ENCODE data around the gene KLRC3. TPM values are rescaled to one million over a fixed set of nuclear protein-coding genes. Genes with fewer than 3 reads are reported as not detected.

The KLRC3 gene
- total RNA-seq, 6 donors from 2014 or later = 1.1 TPM; not detected in 5

DNA sequence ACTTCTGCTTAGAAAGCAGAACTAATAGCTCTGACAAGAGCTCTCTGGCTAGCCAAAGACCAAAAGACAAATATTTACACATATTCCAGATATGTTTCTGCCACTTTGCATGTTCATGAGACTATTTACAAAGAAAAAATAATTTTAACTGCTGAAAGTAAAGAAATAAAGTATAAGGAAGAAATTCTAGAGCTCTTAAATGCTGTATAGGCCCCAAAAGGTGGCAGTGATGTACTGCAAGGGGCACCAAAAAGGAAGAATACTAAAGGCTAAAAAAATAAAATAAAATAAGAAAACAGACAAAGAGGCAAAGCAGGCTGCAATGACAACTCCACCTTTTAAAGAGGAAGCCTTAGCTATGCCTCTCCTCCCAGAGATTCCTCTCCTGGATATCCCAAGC, 53.5 kb downstream of the KLRC3 start:
- no peak for DNase-seq
- H3K4me3 ChIP-seq = no peak overlapping the region
- ATAC-seq (ENCODE audit: low FRiP score in 2 of 2) = no peak
- no peaks in the 10 kb centered on the region for H3K36me3 ChIP-seq
- no peak for TF ChIP-seq POLR2A (IDR thresholded peaks at IDR 0.05)
- no peak for TF ChIP-seq POLR2AphosphoS5 (IDR thresholded peaks at IDR 0.05)
- TF ChIP-seq EP300 (IDR thresholded peaks at IDR 0.05) = no peak
- TF ChIP-seq, protein P1, sequence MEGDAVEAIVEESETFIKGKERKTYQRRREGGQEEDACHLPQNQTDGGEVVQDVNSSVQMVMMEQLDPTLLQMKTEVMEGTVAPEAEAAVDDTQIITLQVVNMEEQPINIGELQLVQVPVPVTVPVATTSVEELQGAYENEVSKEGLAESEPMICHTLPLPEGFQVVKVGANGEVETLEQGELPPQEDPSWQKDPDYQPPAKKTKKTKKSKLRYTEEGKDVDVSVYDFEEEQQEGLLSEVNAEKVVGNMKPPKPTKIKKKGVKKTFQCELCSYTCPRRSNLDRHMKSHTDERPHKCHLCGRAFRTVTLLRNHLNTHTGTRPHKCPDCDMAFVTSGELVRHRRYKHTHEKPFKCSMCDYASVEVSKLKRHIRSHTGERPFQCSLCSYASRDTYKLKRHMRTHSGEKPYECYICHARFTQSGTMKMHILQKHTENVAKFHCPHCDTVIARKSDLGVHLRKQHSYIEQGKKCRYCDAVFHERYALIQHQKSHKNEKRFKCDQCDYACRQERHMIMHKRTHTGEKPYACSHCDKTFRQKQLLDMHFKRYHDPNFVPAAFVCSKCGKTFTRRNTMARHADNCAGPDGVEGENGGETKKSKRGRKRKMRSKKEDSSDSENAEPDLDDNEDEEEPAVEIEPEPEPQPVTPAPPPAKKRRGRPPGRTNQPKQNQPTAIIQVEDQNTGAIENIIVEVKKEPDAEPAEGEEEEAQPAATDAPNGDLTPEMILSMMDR (IDR thresholded peaks at IDR 0.05) = peak in 3 of 6 experiments; percentile 7 to 27 (median 18)
- H3K4me1 ChIP-seq = peaks cover 14 to 38% (median 23%) of the 10 kb centered on the region in 4 donors
- no peaks in the 10 kb centered on the region for H3K9me3 ChIP-seq
- H3K27me3 ChIP-seq = no peaks in the 10 kb centered on the region
- H3K27ac ChIP-seq = peak overlapping the region; percentile 5 to 95 (median 88)

DNA sequence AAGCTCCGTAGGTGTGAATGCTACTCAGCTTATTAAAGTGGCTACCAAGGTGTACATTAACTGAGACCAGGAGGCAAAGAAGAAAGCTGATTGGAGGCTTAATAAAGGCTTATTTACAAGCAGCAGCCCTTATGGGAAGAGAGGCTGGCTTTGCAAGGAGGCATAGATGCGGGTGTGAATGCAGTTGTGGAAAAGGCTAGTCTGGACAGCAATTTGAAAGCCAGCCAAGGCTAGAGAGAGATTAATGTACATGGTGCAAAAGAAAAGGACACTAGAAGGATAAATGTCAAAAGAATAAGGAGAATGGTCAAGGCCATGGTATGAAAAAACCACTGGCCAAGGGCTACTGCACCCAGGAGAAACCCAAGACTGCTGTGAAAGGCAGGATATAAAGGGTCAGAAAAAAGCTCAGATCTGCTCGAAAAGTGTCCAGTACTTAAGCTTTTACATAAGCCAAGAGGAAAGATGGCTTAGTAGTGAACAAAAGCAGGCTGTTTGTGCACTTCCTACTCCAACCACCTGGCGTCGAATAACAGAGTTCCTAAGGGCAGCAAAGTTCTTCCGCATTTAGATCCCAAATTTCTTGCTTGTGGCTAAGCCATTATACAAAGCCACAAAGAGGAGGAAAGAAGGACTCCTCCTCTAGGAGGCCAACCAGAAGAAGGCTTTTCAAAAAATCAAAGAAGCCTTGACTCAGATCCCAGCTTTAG, 54.5 kb downstream of the KLRC3 start:
- Histone ChIP-seq H3K27me3 (no peaks in the 10 kb centered on the region), H3K36me3 (no peaks in the 10 kb centered on the region), H3K4me3 (peak overlapping the region in 3 of 4 donors; percentile 56 to 59 (median 57)), H3K27ac (peak overlapping the region; percentile 83 to 95 (median 88)), H3K9me3 (no peaks in the 10 kb centered on the region), H3K4me1 (peaks cover 14 to 42% (median 27%) of the 10 kb centered on the region in 4 donors)
- ATAC-seq (ENCODE audit: low FRiP score in 2 of 2) = peak in 1 of 2 donors; percentile 7
- 39 to 53% methylated on average over 6 of the region's 6 CpGs for WGBS, 2 donors
- DNase-seq = no peak
- no peak for TF ChIP-seq POLR2AphosphoS5 (IDR thresholded peaks at IDR 0.05)
- TF ChIP-seq, protein P1 (IDR thresholded peaks at IDR 0.05) = peak in 1 of 6 experiments; percentile 6

DNA sequence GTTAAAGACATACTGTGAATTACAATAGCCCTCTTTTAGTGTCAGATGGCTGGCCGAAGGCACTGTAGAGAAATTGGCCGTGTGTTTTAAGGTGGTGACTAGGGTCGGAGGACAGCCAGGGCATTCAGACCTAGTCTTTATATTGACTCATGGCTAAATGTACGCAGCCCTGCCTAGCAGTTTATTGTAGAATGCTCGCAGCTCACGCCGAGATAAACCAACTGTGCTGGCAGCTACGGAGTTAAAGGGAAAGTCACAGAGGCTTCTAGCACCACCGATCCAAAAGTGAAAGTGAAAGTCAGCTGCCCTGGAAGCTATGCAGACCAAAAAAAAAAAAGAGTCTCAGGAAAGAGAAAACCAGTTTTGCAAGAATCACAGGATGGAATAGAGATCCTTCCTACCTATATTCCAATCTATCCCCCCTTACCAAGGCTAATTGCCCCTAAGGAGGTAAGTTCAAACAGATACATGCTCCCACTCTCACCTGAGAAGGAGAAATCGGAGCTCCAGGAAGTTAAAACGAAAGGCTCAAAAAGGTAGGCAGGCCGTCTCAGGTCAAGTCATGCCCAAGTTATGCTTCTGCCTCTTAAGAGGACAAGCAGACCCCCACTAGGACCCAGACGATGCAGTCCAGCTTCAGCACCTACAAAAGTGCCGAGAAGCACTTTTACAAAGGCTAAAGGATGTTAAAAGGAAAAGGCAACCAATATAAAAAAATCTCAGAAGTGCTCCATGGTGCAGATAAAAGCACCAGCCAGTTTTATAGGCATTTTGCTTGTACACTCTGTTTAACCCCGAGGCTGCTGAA, 55.4 kb downstream of the KLRC3 start:
- H3K27ac ChIP-seq = peak overlapping the region; percentile 83 to 95 (median 88)
- TF ChIP-seq, protein P1 (IDR thresholded peaks at IDR 0.05) = no peak
- TF ChIP-seq POLR2A (IDR thresholded peaks at IDR 0.05) = no peak
- 1% methylated on average over 15 of the region's 15 CpGs for WGBS, 2 donors
- no peaks in the 10 kb centered on the region for H3K9me3 ChIP-seq
- no peaks in the 10 kb centered on the region for H3K36me3 ChIP-seq
- DNase-seq (peak in 1 of 2 donors; percentile 75), ATAC-seq (ENCODE audit: low FRiP score in 2 of 2) (peak; percentile 87 to 89)
- H3K4me1 ChIP-seq = peaks cover 14 to 42% (median 27%) of the 10 kb centered on the region in 4 donors
- H3K4me3 ChIP-seq = peak overlapping the region in 3 of 4 donors; percentile 56 to 59 (median 57)
- no peaks in the 10 kb centered on the region for H3K27me3 ChIP-seq

GRCh38 chr12:10363914-10364814, 56.2 kb downstream of the KLRC3 start:
- TF ChIP-seq, protein P1 (IDR thresholded peaks at IDR 0.05) = no peak
- TF ChIP-seq EP300 (IDR thresholded peaks at IDR 0.05) = no peak
- TF ChIP-seq POLR2AphosphoS5 (IDR thresholded peaks at IDR 0.05) = peak in 1 of 2 donors; percentile 18
- peak in 1 of 4 donors; percentile 30 for TF ChIP-seq POLR2A (IDR thresholded peaks at IDR 0.05)
- H3K27me3 ChIP-seq = no peaks in the 10 kb centered on the region
- DNase-seq (peak; percentile 36), ATAC-seq (ENCODE audit: low FRiP score in 2 of 2) (peak; percentile 79 to 84)
- H3K4me3 ChIP-seq = peak overlapping the region in 3 of 4 donors; percentile 56 to 59 (median 57)
- peak overlapping the region; percentile 83 to 95 (median 88) for H3K27ac ChIP-seq
- no peaks in the 10 kb centered on the region for H3K9me3 ChIP-seq
- H3K4me1 ChIP-seq = peaks cover 14 to 42% (median 27%) of the 10 kb centered on the region in 4 donors
- WGBS, 2 donors = 18 to 20% methylated on average over 19 of the region's 19 CpGs
- no peaks in the 10 kb centered on the region for H3K36me3 ChIP-seq
